HG03575 (cell line): Measurements from ENCODE around the gene EIPR1.

Experiments
- ATAC-seq: cut with Tn5 transposase; IDR thresholded peaks from one replicate; pipeline ENCODE4 v1.9.1; 2021; ENCODE audit not compliant: unreplicated experiment, insufficient number of reproducible peaks, low FRiP score; ENCODE audit errors: extremely low read depth

Gene EIPR1

GRCh38 chr2:3405307-3405706, 27.7 kb upstream of the EIPR1 start:
- ATAC-seq, result no peak

- no peak for ATAC-seq
These were observed 26.8 kb upstream of the EIPR1 start for GRCh38 chr2:3404349-3404894.

GRCh38 chr2:3403587-3404334, 26.1 kb upstream of the EIPR1 start:
- ATAC-seq, result peak; percentile 98

- ATAC-seq, result no peak
These were observed 22.2 kb upstream of the EIPR1 start for GRCh38 chr2:3399829-3400228.

- no peak for ATAC-seq
These were observed 21.8 kb upstream of the EIPR1 start for GRCh38 chr2:3399381-3399780.

- ATAC-seq, result no peak
These were observed 21.2 kb upstream of the EIPR1 start for GRCh38 chr2:3398857-3399256.

- ATAC-seq, result no peak
These were observed 19.4 kb upstream of the EIPR1 start for GRCh38 chr2:3396920-3397559.

GRCh38 chr2:3392216-3392615, 14.6 kb upstream of the EIPR1 start:
- ATAC-seq, result no peak

GRCh38 chr2:3390041-3390440, 12.4 kb upstream of the EIPR1 start:
- no peak for ATAC-seq

GRCh38 chr2:3389193-3389592, 11.6 kb upstream of the EIPR1 start:
- ATAC-seq, result no peak

- no peak for ATAC-seq
These were observed 10.8 kb upstream of the EIPR1 start for GRCh38 chr2:3388412-3388738.

GRCh38 chr2:3387644-3388411, 10.2 kb upstream of the EIPR1 start:
- no peak for ATAC-seq

- no peak for ATAC-seq
These were observed 9.4 kb upstream of the EIPR1 start for GRCh38 chr2:3387011-3387410.

- ATAC-seq, result no peak
These were observed 8.9 kb upstream of the EIPR1 start for GRCh38 chr2:3386448-3386958.

- ATAC-seq, result peak; percentile 30
These were observed 2.3 kb upstream of the EIPR1 start, which contains the start of gene TRAPPC12 for GRCh38 chr2:3379647-3380534. TSS of gene TRAPPC12 (plus strand) at chr2:3379694. CDS start at chr2:3387624, 7,930 bp downstream.

- ATAC-seq, result no peak
These were observed 1.7 kb upstream of the EIPR1 start for GRCh38 chr2:3379339-3379646.

- no peak for ATAC-seq
These were observed 373 bp downstream of the EIPR1 start for GRCh38 chr2:3377279-3377611.

GRCh38 chr2:3376821-3377220, 797 bp downstream of the EIPR1 start:
- ATAC-seq, result no peak
